Stimulated activated CD4-positive, alpha-beta T cell treated with anti-CD3 and anti-CD28 coated beads, Interleukin-4, amount 100 ng/mL, for 48 hours (primary cell): Measurements from ENCODE around the gene BPIFB6.

Source experiments
- DNase-seq, 2 donors: peaks; one replicate each; pipeline ENCODE4 v3.0.0-alpha.2; 2020; ENCODE audit warnings: low read depth in 2 of 2

The BPIFB6 gene

GRCh38 chr20:33016581-33017109, 14.8 kb upstream of the BPIFB6 start:
- no peak for DNase-seq

DNA sequence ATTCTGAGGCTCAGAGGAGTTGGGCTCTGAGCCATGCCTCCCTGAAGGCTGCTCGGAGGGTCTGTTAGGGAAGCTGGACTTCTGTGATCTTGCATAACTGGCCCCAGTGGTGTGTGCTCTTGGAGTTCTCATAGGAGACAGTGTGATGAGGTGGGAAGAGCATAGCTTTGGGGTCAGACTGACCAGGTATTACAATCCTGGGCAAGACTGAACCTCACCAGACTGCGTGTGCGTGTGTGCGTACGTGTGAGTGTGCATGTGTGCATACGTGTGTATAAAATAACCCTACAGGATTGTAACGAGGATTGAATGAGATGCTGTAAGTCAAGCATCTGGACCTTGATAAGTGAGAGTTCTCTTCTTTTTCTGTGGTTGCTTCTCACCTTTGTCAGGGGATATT, 13.9 kb upstream of the BPIFB6 start:
- DNase-seq = no peak

GRCh38 chr20:33018169-33018931, 13.1 kb upstream of the BPIFB6 start:
- no peak for DNase-seq

- DNase-seq = no peak
Observed at GRCh38 chr20:33019465-33020277, 11.8 kb upstream of the BPIFB6 start.

DNA sequence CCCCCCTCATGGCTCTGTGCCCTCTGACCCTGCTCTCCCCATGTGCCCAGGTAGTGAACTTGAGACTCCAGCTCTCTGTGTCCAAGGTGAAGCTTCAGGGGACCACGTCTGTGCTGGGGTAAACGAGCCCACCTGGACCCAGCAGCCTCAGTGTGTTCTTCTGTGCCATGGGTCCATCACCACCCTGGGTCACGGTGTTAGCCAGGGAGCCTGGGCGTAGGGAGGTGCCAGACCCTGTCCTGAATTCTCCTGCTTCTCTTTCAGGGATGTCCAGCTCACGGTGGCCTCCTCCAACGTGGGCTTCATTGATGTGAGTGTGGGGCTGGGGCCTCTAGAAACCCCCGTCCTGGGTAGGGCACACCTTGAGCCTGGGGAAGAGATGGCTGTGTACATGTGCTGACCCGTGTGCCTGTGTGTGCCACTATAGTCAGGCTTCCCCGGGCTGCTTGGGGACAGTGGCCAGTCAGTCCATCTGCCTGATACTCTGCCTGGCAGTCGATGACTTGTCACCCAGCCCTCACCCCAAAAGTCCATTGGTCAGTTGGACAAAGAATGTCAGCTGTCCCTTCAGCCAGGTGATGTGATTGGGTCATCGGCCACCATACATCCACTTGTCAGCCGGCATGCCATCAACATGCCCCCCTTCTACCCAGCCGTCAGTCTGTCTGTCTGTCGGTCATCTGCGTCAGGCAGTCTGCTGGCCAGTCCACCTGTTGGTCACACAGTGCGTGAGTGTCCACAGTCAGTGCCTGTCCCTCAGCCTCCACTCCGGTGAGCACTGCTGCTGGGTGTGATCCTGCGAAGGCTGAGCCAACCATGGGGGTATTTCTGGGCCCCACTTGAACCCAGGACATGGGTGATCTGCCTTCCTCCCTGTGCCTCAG, 10.9 kb upstream of the BPIFB6 start:
- DNase-seq = no peak

GRCh38 chr20:33021879-33022278, 9.6 kb upstream of the BPIFB6 start:
- DNase-seq = no peak

- DNase-seq = no peak
Observed at GRCh38 chr20:33022289-33022688, 9.2 kb upstream of the BPIFB6 start.

DNA sequence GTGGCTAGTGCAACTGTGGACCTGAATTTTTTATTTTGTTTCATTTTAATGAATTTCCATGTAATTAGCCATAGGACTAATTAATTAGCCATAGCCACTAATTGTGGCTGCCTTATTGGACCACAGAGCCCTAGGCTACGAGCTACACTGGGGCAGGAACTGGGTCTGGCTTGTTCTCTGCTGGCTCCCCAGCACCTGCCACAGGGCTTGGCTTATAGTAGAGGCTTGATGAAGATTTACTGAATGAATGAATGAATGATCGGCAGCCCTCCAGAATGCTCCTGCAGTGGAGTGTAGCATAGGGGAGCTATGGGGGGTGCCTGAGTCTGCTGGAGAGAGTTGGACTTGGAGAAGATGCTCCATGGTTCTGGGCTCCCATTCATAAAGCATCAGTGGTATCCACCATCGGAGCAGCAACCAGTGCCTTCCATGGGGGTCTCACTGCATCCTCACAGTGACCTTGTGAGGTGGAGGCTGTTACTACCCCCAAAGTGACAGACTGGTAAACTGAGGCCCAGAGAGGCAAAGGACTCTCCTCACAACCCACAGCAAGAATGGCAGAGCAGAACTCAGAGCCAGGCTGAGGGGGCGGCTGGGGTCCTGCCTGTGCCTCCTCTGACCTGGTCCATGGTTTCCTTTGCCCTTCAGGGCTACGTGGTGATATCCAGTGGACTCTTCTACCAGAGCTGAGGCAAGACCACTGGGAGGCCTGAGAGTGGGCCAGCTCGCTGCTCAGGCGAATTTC, 8.6 kb upstream of the BPIFB6 start:
- DNase-seq = no peak

GRCh38 chr20:33023439-33024242, 7.8 kb upstream of the BPIFB6 start:
- no peak for DNase-seq

GRCh38 chr20:33024243-33024560, 7.2 kb upstream of the BPIFB6 start:
- DNase-seq = no peak

GRCh38 chr20:33024609-33025317, 6.7 kb upstream of the BPIFB6 start:
- DNase-seq = no peak

DNA sequence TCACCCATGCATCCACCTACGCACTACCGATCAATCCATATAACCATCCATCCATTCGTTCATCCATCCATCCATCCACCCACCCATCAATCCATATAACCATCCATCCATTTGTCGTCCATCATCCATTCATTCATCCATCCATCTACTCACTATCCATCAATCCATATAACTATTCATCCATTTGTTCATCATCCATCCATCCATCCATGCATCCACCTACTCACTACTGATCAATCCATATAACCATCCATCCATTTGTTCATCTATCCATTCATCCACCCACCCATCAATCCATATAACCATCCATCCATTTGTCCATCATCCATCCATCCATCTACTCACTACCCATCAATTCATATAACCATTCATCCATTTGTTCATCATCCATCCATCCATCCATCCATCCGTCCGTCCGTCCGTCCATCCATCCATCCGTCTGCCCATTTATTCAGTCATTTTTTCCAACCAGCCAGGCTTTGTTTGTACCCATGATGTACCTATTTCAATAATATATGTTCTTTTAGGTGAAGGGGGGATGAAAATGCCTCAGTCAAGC, 6.1 kb upstream of the BPIFB6 start:
- DNase-seq = no peak

DNA sequence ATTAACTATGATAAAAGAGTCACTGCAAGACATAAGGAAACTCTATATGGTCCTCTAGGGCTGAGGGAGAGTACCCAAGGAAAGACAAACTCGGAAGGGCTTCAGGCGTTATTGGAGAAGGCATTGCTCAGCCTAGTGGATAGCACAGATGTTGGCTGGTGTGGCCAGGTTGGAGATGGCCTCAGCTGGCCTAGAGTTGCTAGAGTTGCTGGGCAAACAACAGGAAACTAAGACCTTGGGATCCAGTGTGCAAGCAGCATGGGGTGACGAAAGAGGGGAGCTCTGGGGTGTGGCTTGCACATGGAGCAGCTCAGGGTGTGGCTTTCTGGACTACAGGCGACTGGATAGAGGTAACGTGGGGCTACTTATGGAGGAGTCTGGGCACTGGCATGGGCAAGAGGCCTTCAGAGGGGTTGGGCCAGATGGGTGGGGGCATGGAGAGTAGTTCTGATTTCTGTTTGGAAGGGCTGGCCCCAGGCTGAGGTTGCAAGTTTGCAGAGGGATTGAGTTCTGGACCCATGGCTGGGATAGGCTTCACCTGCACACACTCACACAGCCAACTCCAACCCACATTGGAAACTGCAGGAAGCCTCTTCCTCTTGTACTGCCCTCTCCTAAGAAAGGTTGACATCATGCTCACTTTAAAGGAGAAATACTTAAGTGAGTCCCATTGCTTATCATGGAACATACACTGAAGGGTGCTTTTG, 5.2 kb upstream of the BPIFB6 start:
- DNase-seq = no peak

DNA sequence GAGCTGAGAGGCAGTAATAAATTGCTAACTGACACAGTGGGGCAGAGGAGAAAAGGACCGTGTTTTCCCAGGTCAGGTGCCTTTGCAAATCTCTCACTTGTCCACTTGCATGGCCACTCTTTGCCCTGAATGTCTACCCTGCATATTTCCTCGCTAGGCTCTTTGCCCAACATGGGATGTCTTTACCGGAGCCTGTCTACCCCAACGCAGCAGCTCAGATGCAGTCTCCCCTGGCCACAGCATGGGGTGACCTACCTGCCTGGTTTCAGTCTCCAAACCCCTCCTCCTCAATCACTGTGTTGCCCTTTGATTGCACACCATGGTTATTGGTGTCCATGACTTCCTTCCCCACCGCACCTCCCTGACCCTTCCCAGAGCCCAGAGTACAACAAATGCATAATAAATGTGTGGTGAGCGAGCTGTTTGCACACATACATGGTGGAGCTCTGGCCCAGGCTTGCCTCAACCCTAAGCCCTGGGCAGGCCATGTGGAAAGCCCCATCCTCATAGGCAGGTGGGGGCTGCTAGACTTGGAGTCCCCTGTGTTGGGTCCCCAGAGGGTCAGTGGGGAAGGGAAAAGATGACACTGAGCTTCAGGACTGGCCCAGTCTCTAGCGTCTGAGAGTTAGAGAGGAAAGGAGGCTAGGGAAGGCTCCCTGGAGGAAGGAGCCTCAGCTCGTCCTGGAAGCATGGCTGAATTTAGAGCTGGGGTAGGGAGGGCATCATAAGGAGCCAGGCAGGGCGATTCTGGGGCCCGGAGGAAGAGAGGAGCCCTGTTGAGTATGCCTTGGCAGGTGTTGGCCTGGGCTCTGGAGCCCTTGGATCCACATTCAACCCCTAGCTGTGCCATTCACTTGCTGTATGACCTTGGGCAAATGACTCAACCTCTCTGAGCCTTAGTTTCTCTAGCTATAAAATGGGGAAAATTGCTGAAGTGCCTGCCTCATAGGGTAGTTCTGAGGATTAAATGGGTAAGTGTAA, 4.4 kb upstream of the BPIFB6 start:
- DNase-seq = no peak

- no peak for DNase-seq
Observed at GRCh38 chr20:33027769-33028751, 3.4 kb upstream of the BPIFB6 start.

- no peak for DNase-seq
Observed at GRCh38 chr20:33028875-33029274, 2.6 kb upstream of the BPIFB6 start.
